Vagina (tissue), 2 donors: ENCODE measurements around the gene MDGA2. TPM values are rescaled to one million over a fixed set of nuclear protein-coding genes. Genes with fewer than 3 reads are reported as not detected.
"Not testable (repeated sequence)": the region's sequence is repeated elsewhere in the genome, so short reads cannot be mapped to it uniquely, and the experiment has no call there.

ENCODE experiments used
- DNase-seq, 2 donors: peaks; one replicate each; pipeline ENCODE4 v3.0.0-alpha.2; 2017; ENCODE audit errors: extremely low spot score in 2 of 2
- H3K27ac ChIP-seq: fragments of 200-600 bp; sonication (generic); one replicate; pipeline ENCODE4 v1.5.1; 2019
- H3K27me3 ChIP-seq: fragments of 200-600 bp; sonication (generic); one replicate; pipeline ENCODE4 v1.5.1; 2019
- H3K36me3 ChIP-seq, 2 donors: fragments of 200-600 bp; sonication (generic); one replicate each; pipeline ENCODE4 v1.5.1; 2017 to 2019
- H3K4me1 ChIP-seq: fragments of 200-600 bp; sonication (generic); one replicate; pipeline ENCODE4 v1.5.1; 2019
- H3K4me3 ChIP-seq, 2 donors: fragments of 200-600 bp; sonication (generic); 1 replicate in 1 of 2; 2 replicates in 1 of 2; pipeline ENCODE4 v1.5.1; 2016 to 2019
- H3K9me3 ChIP-seq: fragments of 200-600 bp; sonication (generic); one replicate; pipeline ENCODE4 v1.5.1; 2019
- CTCF ChIP-seq, 3 experiments: fragments of 450-650 bp in 2 of 3; fragments of 200-600 bp in 1 of 3; sonication (generic) in 1 of 3; IDR thresholded peaks; one replicate each; pipeline ENCODE4 v1.5.1; 2017 to 2019; ENCODE audit warnings: antibody characterized with exemption in 3 of 3, mild to moderate bottlenecking in 2 of 3, moderate library complexity in 2 of 3
- POLR2A ChIP-seq, 2 donors: fragments of 450-650 bp; IDR thresholded peaks; one replicate each; pipeline ENCODE4 v1.6.1; 2017; ENCODE audit warnings: antibody characterized with exemption in 2 of 2, mild to moderate bottlenecking in 2 of 2, moderate library complexity in 2 of 2
- POLR2AphosphoS5 ChIP-seq, 2 donors: sonication (generic); formaldehyde crosslinking; IDR thresholded peaks; one replicate each; pipeline ENCODE4 v1.9.0; 2017; ENCODE audit warnings: antibody characterized with exemption in 2 of 2, mild to moderate bottlenecking in 2 of 2, low read depth in 1 of 2; ENCODE audit not compliant: insufficient read depth in 1 of 2
- intact Hi-C: fragments of 100-400 bp; cut with DNase I; formaldehyde crosslinking; loops from one replicate; pipeline ENCODE4 v1.15.1; 2023
- total RNA-seq: library from RNA; depleted of rRNA; stranded (reverse); fragments of >200 nt; gene quantifications from one replicate; pipeline ENCODE4 v1.2.3, GENCODE V29; 2016

MDGA2 gene
- total RNA-seq, 1 donor from 2014 or later, result not detected

DNA sequence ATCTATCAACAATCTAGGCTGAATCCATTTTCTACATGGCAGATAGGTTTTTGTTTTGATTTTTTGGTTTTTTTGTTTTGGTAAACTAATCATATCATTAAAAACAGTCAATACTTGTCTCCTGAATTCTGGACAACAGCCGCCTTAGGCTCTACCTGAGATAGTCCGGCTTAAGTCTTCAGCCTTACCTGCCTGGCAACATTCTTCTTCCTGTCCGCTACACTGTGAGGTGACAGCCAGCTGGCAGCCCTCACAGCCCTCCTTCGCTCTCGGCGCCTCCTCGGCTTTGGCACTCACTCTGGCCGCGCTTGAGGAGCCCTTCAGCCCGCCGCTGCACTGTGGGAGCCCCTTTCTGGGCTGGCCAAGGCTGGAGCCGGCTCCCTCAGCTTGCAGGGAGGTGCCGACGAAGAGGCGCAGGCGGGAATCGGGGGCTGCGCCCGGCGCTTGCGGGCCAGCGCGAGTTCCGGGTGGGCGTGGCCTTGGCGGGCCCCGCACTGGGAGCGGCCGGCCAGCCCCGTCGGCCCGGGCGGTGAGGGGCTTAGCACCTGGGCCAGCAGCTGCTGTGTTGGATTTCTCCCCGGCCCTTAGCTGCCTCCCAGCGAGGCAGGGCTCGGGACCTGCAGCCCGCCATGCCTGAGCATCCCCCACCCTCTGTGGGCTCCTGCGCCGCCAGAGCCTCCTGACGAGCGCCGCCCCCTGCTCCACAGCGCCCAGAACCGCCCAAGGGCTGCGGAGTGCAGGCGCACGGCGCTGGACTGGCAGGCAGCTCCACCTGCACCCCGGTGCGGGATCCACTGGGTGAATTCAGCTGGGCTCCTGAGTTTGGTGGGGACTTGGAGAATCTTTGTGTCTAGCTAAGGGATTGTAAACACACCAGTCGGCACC lies 49.0 kb downstream of the MDGA2 start:
- no peaks in the 10 kb centered on the region for H3K4me1 ChIP-seq
- no peaks in the 10 kb centered on the region for H3K27me3 ChIP-seq
- no peaks in the 10 kb centered on the region for H3K36me3 ChIP-seq
- TF ChIP-seq POLR2AphosphoS5 (IDR thresholded peaks at IDR 0.05; ENCODE audit: insufficient read depth in 1 of 2, low read depth in 1 of 2) (no peak), CTCF (IDR thresholded peaks at IDR 0.05) (no peak), POLR2A (IDR thresholded peaks at IDR 0.05) (no peak)
- no peak overlapping the region for H3K27ac ChIP-seq
- no peaks in the 10 kb centered on the region for H3K9me3 ChIP-seq
- intact Hi-C loops, result no loop called here
- no peak overlapping the region for H3K4me3 ChIP-seq
- DNase-seq, result no peak

- intact Hi-C loops, H3K9me3 ChIP-seq, H3K36me3 ChIP-seq, H3K4me1 ChIP-seq, H3K4me3 ChIP-seq, H3K27ac ChIP-seq, DNase-seq, H3K27me3 ChIP-seq: not testable (repeated sequence)
Observed at GRCh38 chr14:47624126-47624525, 51.3 kb downstream of the MDGA2 start.

DNA sequence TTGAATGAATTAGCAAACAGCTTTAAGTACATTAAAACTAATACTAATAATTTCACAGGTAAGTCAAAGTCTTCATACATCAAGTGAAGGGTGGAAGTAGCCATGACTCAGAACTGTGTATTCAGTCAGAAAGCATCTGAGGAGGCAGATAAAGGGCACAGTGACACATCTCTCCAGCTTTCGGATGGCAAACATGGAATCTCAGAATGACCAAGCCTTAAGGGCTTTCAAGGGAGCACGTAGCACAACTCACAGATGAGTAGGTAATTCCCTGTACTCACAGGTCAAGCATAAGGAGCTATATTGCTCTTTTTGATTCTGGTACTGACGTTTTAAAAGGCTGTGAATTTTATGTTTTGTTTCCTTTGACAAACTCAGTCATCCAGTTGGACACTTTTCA lies 56.0 kb downstream of the MDGA2 start:
- intact Hi-C loops, result no loop called here
- Histone ChIP-seq H3K27ac (no peak overlapping the region), H3K9me3 (no peaks in the 10 kb centered on the region), H3K27me3 (no peaks in the 10 kb centered on the region), H3K36me3 (no peaks in the 10 kb centered on the region), H3K4me1 (no peaks in the 10 kb centered on the region), H3K4me3 (no peak overlapping the region)
- TF ChIP-seq POLR2AphosphoS5 (IDR thresholded peaks at IDR 0.05; ENCODE audit: insufficient read depth in 1 of 2, low read depth in 1 of 2) (no peak), POLR2A (IDR thresholded peaks at IDR 0.05) (no peak), CTCF (IDR thresholded peaks at IDR 0.05) (no peak)
- no peak for DNase-seq

- no peaks in the 10 kb centered on the region for H3K9me3 ChIP-seq
- no peak for DNase-seq
- H3K4me3 ChIP-seq, result no peak overlapping the region
- no peaks in the 10 kb centered on the region for H3K36me3 ChIP-seq
- no peaks in the 10 kb centered on the region for H3K27me3 ChIP-seq
- TF ChIP-seq POLR2AphosphoS5 (IDR thresholded peaks at IDR 0.05; ENCODE audit: insufficient read depth in 1 of 2, low read depth in 1 of 2), result no peak
- no peak for TF ChIP-seq CTCF (IDR thresholded peaks at IDR 0.05)
- TF ChIP-seq POLR2A (IDR thresholded peaks at IDR 0.05), result no peak
- H3K27ac ChIP-seq, result no peak overlapping the region
- H3K4me1 ChIP-seq, result no peaks in the 10 kb centered on the region
- intact Hi-C loops, result no loop called here
Observed at GRCh38 chr14:47606566-47606965, 68.8 kb downstream of the MDGA2 start.

GRCh38 chr14:47596860-47597259 lies 78.5 kb downstream of the MDGA2 start:
- TF ChIP-seq POLR2A (IDR thresholded peaks at IDR 0.05) (no peak), POLR2AphosphoS5 (IDR thresholded peaks at IDR 0.05; ENCODE audit: insufficient read depth in 1 of 2, low read depth in 1 of 2) (no peak), CTCF (IDR thresholded peaks at IDR 0.05) (no peak)
- H3K36me3 ChIP-seq, result no peaks in the 10 kb centered on the region
- H3K4me3 ChIP-seq, result no peak overlapping the region
- no peak overlapping the region for H3K27ac ChIP-seq
- no peaks in the 10 kb centered on the region for H3K27me3 ChIP-seq
- H3K9me3 ChIP-seq, result no peaks in the 10 kb centered on the region
- no peaks in the 10 kb centered on the region for H3K4me1 ChIP-seq
- DNase-seq, result no peak
- intact Hi-C loops, result no loop called here
